A673 (cell line): ENCODE data around the gene WNK1.

Experiments used
- CTCF ChIP-seq: fragments of 300-800, 200-600 bp; sonication (generic); conservative IDR thresholded peaks from 2 replicates; pipeline ENCODE4 v1.5.1; 2017; ENCODE audit warnings: low read depth, mild to moderate bottlenecking, antibody characterized with exemption, low read length, moderate library complexity, mixed read lengths
- EZH2 ChIP-seq: fragments of 200-600 bp; sonication (generic); IDR thresholded peaks from 2 replicates; pipeline ENCODE4 v1.6.1; 2017; ENCODE audit warnings: borderline replicate concordance, low read depth, mild to moderate bottlenecking, mixed read lengths, antibody characterized with exemption, low read length; ENCODE audit not compliant: poor library complexity, severe bottlenecking

- TF ChIP-seq EZH2 = no peak
- no peak for TF ChIP-seq CTCF
Measured at GRCh38 chr12:806200-806791, 53.9 kb downstream of the WNK1 start.
